HUES64 (cell line): ENCODE data around the gene MYO7B.

Experiments
- H3K27ac ChIP-seq: 2 replicates; pipeline ENCODE4 v1.7.0; 2013; ENCODE audit warnings: low read depth, low read length, inconsistent platforms
- H3K27me3 ChIP-seq: 2 replicates; pipeline ENCODE4 v1.6.1; 2013; ENCODE audit warnings: mild to moderate bottlenecking, low read length; ENCODE audit not compliant: insufficient read depth
- H3K36me3 ChIP-seq: 2 replicates; pipeline ENCODE4 v1.6.1; 2013; ENCODE audit warnings: mild to moderate bottlenecking, low read length; ENCODE audit not compliant: insufficient read depth
- H3K4me1 ChIP-seq: 2 replicates; pipeline ENCODE4 v1.6.1; 2013; ENCODE audit warnings: mild to moderate bottlenecking, low read length, moderate library complexity; ENCODE audit not compliant: insufficient read depth
- H3K4me3 ChIP-seq: 2 replicates; pipeline ENCODE4 v1.5.1; 2013; ENCODE audit warnings: mild to moderate bottlenecking, low read length, moderate library complexity
- H3K9ac ChIP-seq: 2 replicates; pipeline ENCODE4 v1.6.1; 2013; ENCODE audit warnings: mild to moderate bottlenecking, low read depth, low read length
- H3K9me3 ChIP-seq: 2 replicates; pipeline ENCODE4 v1.6.1; 2013; ENCODE audit warnings: low read depth, low read length; ENCODE audit not compliant: insufficient read depth
- WGBS: fragments of 150-250, 120-280 bp; methylation state at CpG from one replicate; pipeline ENCODE4 v1.1.7; 2013; ENCODE audit warnings: missing lambda C conversion rate; 5-methylcytosine and 5-hydroxymethylcytosine counted together

The MYO7B gene

DNA sequence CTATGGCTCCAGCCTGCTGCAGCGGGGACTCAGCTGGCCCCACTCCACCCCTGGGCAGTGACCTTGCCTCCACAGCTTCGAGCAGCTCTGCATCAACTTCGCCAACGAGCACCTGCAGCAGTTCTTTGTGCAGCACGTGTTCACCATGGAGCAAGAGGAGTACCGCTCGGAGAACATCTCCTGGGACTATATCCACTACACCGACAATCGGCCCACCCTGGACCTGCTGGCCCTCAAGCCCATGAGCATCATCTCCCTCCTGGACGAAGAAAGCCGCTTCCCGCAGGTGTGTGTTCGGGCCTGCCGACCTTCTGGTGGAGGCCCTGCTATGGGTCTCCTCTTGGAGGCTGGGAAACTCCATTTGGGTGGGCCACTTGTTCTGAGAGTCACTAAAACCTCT is 48.6 kb downstream of the MYO7B start:
- Histone ChIP-seq H3K4me1 (no peaks in the 10 kb centered on the region), H3K36me3 (no peaks in the 10 kb centered on the region), H3K27ac (no peak overlapping the region), H3K9me3 (no peaks in the 10 kb centered on the region), H3K9ac (no peak overlapping the region), H3K27me3 (no peaks in the 10 kb centered on the region), H3K4me3 (no peak overlapping the region)
- 96% methylated on average over 14 of the region's 14 CpGs for WGBS

DNA sequence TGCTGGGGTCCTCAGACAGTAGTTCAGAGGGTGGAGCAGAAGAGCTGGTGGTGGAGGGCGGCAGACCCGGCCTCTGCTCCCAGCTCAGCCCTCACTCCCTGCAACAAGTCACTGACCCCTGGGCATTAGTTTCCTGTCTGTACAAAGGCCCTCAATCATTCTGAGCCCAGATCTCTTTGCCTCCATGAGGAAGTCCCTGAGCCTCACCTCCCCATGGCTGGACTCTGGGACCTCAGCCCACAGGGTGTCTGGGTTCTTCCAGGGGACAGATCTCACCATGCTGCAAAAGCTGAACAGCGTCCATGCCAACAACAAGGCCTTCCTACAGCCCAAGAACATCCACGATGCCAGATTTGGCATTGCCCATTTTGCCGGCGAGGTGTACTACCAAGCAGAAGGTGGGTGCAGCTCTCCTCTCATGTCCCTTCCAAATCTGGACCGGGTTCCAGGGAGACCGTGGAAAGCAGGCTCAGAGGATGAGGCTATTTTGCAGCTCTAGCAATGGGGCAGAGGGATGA is 49.1 kb downstream of the MYO7B start:
- no peak overlapping the region for H3K27ac ChIP-seq
- no peak overlapping the region for H3K4me3 ChIP-seq
- no peaks in the 10 kb centered on the region for H3K9me3 ChIP-seq
- H3K9ac ChIP-seq: no peak overlapping the region
- H3K4me1 ChIP-seq: no peaks in the 10 kb centered on the region
- no peaks in the 10 kb centered on the region for H3K27me3 ChIP-seq
- WGBS: 85% methylated on average over 8 of the region's 8 CpGs
- no peaks in the 10 kb centered on the region for H3K36me3 ChIP-seq

DNA sequence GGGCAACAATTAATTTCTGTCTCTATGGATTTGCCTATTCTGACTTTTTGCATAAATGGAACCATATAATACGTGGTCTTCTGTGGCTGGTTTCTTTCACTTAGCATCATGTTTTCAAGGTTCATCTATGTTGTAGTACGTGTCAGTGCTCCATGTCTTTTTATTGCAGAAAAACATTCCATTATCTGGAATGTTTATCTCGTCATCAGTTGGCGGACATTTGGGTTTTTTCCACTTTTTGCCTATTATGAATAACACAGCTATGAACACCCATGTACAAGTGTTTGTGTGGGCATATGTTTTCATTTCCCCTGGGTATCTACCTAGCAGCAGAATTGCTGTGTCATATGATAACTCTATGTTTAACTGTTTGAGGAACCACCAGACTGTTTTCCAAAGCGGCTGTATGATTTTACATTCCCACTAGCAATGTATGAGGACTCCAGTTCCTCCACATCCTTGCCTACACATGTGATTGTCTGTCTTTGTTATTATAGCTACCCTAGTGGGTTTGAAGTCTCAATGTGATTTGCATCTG is 49.9 kb downstream of the MYO7B start:
- no peaks in the 10 kb centered on the region for H3K27me3 ChIP-seq
- H3K36me3 ChIP-seq: no peaks in the 10 kb centered on the region
- no peak overlapping the region for H3K27ac ChIP-seq
- H3K9me3 ChIP-seq: no peaks in the 10 kb centered on the region
- WGBS: 91% methylated on average over 5 of the region's 5 CpGs
- no peak overlapping the region for H3K9ac ChIP-seq
- H3K4me3 ChIP-seq: no peak overlapping the region
- H3K4me1 ChIP-seq: no peaks in the 10 kb centered on the region

DNA sequence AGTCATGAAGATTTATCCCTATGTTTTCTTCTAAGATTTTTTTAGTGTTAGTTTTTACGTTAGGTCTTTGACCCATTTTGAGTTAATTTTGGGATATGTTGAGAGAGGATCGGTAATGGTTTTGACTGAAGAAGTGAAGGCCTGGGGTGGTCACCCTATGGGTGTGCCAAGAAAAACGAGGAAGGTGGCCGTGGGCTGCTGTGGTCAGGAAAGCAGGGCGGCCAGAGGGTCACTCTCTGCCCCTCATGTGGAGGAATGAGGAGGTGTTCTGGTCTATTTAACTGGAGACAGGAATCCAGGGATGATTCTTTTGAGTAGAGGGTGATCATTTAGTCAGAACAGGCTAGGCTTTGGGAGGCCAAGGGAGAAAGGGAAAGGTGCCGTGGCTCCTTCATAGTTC is 50.7 kb downstream of the MYO7B start:
- 94% methylated on average over 6 of the region's 6 CpGs for WGBS
- no peak overlapping the region for H3K27ac ChIP-seq
- no peaks in the 10 kb centered on the region for H3K4me1 ChIP-seq

GRCh38 chr2:127586746-127587295 is 51.3 kb downstream of the MYO7B start:
- H3K27ac ChIP-seq: no peak overlapping the region
- no peaks in the 10 kb centered on the region for H3K9me3 ChIP-seq
- no peaks in the 10 kb centered on the region for H3K27me3 ChIP-seq
- H3K9ac ChIP-seq: no peak overlapping the region
- H3K36me3 ChIP-seq: no peaks in the 10 kb centered on the region
- H3K4me1 ChIP-seq: no peaks in the 10 kb centered on the region
- no peak overlapping the region for H3K4me3 ChIP-seq
- 88% methylated on average over 4 of the region's 4 CpGs for WGBS

More for the DNA sequence above, 50.7 kb downstream of the MYO7B start:
- no peak overlapping the region for H3K9ac ChIP-seq
- no peaks in the 10 kb centered on the region for H3K36me3 ChIP-seq
- no peaks in the 10 kb centered on the region for H3K9me3 ChIP-seq
- no peak overlapping the region for H3K4me3 ChIP-seq
- H3K27me3 ChIP-seq: no peaks in the 10 kb centered on the region

GRCh38 chr2:127588241-127588640 is 52.8 kb downstream of the MYO7B start:
- no peaks in the 10 kb centered on the region for H3K9me3 ChIP-seq
- no peaks in the 10 kb centered on the region for H3K36me3 ChIP-seq
- H3K4me1 ChIP-seq: no peaks in the 10 kb centered on the region
- H3K4me3 ChIP-seq: no peak overlapping the region
- no peak overlapping the region for H3K9ac ChIP-seq
- WGBS: 91% methylated on average over 3 of the region's 5 CpGs
- no peak overlapping the region for H3K27ac ChIP-seq
- H3K27me3 ChIP-seq: no peaks in the 10 kb centered on the region

- Histone ChIP-seq H3K4me1 (no peaks in the 10 kb centered on the region), H3K36me3 (no peaks in the 10 kb centered on the region), H3K9ac (no peak overlapping the region), H3K9me3 (no peaks in the 10 kb centered on the region), H3K4me3 (no peak overlapping the region), H3K27me3 (no peaks in the 10 kb centered on the region), H3K27ac (no peak overlapping the region)
- WGBS: 88% methylated on average over 3 of the region's 3 CpGs
Measured at GRCh38 chr2:127589358-127589757, 53.9 kb downstream of the MYO7B start.

DNA sequence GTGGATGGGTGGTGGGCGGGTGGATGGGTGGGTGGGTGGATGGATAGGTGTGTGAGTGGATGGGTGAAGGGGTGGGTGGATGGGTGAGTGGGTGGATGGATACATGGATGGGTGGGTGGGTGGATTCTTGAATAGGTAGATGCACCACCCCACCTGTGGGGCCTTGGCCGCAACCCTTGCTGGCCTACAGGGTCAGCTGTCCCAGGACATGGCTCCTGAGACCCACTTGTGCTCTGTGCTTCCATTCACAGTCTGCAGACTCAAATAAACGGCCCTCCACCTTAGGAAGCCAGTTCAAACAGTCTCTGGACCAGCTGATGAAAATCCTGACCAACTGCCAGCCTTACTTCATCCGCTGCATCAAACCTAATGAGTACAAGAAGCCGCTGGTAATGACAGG is 54.4 kb downstream of the MYO7B start:
- Histone ChIP-seq H3K4me3 (no peak overlapping the region), H3K27me3 (no peaks in the 10 kb centered on the region), H3K4me1 (no peaks in the 10 kb centered on the region), H3K9ac (no peak overlapping the region), H3K36me3 (no peaks in the 10 kb centered on the region), H3K27ac (no peak overlapping the region), H3K9me3 (no peaks in the 10 kb centered on the region)
- 90% methylated on average over 5 of the region's 5 CpGs for WGBS

DNA sequence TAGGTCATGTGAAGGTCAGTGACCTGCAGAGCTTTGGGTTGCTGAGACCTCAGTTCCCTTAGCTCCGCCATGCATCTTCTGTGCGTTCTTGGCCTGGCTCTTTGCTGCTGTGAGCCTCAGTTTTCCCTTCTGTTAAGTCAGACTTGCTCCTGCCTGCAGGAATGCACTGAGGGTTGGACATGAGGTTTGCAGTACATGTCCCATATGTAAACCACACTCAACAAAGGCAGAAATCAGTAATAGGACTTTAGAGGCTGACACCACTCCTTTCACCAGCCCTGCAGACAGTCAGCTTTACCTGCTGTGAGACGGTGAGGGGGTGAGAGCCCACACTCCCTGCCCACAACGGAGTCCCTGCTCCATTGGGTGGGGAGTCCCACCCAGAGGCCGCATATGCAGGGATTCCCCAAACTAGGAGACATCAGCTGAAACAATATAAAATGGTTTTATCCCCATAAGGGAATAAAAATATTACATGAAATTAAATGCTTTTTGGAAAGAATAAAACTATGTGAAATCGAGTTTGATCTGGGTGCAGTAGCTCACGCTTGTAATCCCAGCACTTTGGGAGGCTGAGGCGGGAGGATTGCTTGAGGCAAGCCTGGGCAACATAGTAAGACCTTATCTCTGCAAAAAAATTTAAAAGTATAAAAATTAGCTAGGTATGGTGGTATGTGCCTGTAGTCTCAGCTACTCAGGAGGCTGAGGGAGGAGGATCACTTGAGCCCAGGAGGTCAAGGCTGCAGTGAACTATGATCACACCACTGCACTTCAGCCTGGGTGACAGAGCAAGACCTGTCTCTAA is 55.1 kb downstream of the MYO7B start:
- Histone ChIP-seq H3K9ac (no peak overlapping the region), H3K36me3 (no peaks in the 10 kb centered on the region), H3K4me1 (no peaks in the 10 kb centered on the region), H3K4me3 (no peak overlapping the region), H3K9me3 (no peaks in the 10 kb centered on the region), H3K27ac (no peak overlapping the region), H3K27me3 (no peaks in the 10 kb centered on the region)
- 91% methylated on average over 8 of the region's 8 CpGs for WGBS

DNA sequence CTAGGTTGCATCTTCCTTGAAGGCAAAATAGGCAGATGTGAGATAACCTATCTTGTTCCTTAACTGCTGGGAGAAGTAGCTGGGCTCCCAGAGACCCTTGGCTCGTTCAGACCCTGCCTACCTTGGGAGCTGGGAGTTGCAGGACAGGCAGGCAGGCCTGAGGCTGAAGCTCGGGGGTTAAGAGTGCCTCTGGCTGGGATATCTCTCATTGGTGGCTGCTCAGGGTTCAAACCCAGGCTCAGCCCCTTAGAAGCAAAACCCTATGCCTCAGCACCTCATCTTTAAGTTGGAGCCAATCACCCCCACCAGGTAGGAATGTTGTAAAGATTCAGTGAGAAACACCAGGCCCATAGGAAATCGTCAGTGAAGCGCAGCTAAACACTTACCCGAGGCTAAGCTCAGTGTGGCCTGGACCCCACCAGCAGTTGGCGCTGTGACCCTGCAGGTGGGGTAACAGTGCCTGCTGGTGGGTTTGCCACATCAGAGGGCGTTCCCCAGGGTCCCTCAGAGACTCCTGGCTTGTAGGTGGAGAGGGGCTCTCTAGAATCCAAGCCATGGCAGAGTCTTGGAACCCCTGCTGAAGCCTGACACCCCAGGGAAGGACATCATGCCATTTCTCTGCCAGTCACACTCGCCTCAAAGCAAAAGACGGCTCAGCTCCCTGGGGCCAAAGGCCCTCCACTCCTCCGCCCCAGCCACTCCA is 55.9 kb downstream of the MYO7B start:
- Histone ChIP-seq H3K27ac (no peak overlapping the region), H3K9me3 (no peaks in the 10 kb centered on the region), H3K9ac (no peak overlapping the region), H3K36me3 (no peaks in the 10 kb centered on the region), H3K27me3 (no peaks in the 10 kb centered on the region), H3K4me1 (no peaks in the 10 kb centered on the region), H3K4me3 (no peak overlapping the region)
- 48% methylated on average over 10 of the region's 10 CpGs for WGBS

DNA sequence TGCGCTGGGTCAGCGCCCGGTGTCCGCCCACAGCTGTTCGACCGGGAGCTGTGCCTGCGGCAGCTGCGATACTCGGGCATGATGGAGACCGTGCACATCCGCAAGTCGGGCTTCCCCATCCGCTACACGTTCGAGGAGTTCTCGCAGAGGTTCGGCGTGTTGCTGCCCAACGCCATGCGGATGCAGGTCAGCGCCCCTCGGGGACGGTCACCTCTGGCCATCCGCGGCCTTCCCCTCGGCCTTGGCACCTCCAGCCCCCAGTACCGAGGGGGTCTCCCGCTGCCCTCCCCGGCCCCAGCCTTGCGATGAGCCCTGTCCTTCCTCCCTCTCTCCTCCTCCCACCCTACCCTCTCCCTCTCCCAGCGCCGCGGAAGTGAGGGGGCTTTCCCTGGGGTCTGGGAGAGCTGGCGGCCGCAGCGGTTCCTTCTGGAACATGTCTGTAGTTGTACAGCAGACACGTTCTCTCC is 57.3 kb downstream of the MYO7B start:
- Histone ChIP-seq H3K4me3 (no peak overlapping the region), H3K4me1 (no peaks in the 10 kb centered on the region), H3K27me3 (no peaks in the 10 kb centered on the region), H3K9ac (no peak overlapping the region), H3K36me3 (no peaks in the 10 kb centered on the region), H3K27ac (no peak overlapping the region), H3K9me3 (no peaks in the 10 kb centered on the region)
- WGBS: 93% methylated on average over 37 of the region's 37 CpGs
